GM23338 (cell line): Measurements from ENCODE around the gene USP30. TPM values are rescaled to one million over a fixed set of nuclear protein-coding genes. Genes with fewer than 3 reads are reported as not detected.
A peak's percentile ranks its signal among the peaks of the same experiment; 100 is the strongest.

Experiments
- ATAC-seq: fragments of 200-7000 bp; cut with Tn5 transposase; 3 replicates; pipeline ENCODE4 v1.9.1; 2020
- DNase-seq: peaks from one replicate; pipeline ENCODE4 v3.0.0-alpha.2; 2015; ENCODE audit warnings: low spot score
- H2AFZ ChIP-seq: fragments of 200-600 bp; sonication (generic); 2 replicates; pipeline ENCODE4 v1.8.0; 2016; ENCODE audit warnings: antibody characterized with exemption, mild to moderate bottlenecking, moderate library complexity
- H3F3A ChIP-seq: fragments of 200-600 bp; sonication (generic); replicated peaks from 2 replicates; pipeline ENCODE4 v1.8.0; 2017; ENCODE audit warnings: antibody characterized with exemption, mixed run types, low read depth
- H3K27ac ChIP-seq: fragments of 200-600 bp; sonication (generic); 2 replicates; pipeline ENCODE4 v1.6.1; 2016; ENCODE audit warnings: low read depth
- H3K27me3 ChIP-seq: fragments of 200-600 bp; sonication (generic); 2 replicates; pipeline ENCODE4 v1.8.0; 2016; ENCODE audit warnings: mild to moderate bottlenecking, mixed run types, moderate library complexity; ENCODE audit not compliant: insufficient read depth
- H3K36me3 ChIP-seq: fragments of 200-600 bp; sonication (generic); 2 replicates; pipeline ENCODE4 v1.8.0; 2016; ENCODE audit warnings: mild to moderate bottlenecking; ENCODE audit not compliant: insufficient read depth
- H3K4me1 ChIP-seq: fragments of 200-600 bp; sonication (generic); 2 replicates; pipeline ENCODE4 v1.8.0; 2016; ENCODE audit warnings: mild to moderate bottlenecking, moderate library complexity; ENCODE audit not compliant: insufficient read depth
- H3K4me2 ChIP-seq: fragments of 200-600 bp; sonication (generic); 2 replicates; pipeline ENCODE4 v1.7.1; 2017; ENCODE audit warnings: mixed run types
- H3K4me3 ChIP-seq: fragments of 200-600 bp; sonication (generic); 2 replicates; pipeline ENCODE4 v1.6.1; 2016; ENCODE audit warnings: mixed run types
- H3K79me2 ChIP-seq: fragments of 200-600 bp; sonication (generic); replicated peaks from 2 replicates; pipeline ENCODE4 v1.8.0; 2017; ENCODE audit warnings: mild to moderate bottlenecking; ENCODE audit not compliant: insufficient read depth
- H3K9me2 ChIP-seq: fragments of 200-600 bp; sonication (generic); 2 replicates; pipeline ENCODE4 v1.8.0; 2017; ENCODE audit not compliant: insufficient read depth
- H4K20me1 ChIP-seq: fragments of 200-600 bp; sonication (generic); replicated peaks from 2 replicates; pipeline ENCODE4 v1.8.0; 2017; ENCODE audit warnings: mild to moderate bottlenecking; ENCODE audit not compliant: insufficient read depth
- H3K27ac Mint-ChIP-seq: 2 replicates; pipeline ENCODE4 v1.8.0; 2020; ENCODE audit warnings: inconsistent platforms, mild to moderate bottlenecking, moderate library complexity, mixed read lengths
- H3K27me3 Mint-ChIP-seq: 3 replicates; pipeline ENCODE4 v1.8.0; 2022; ENCODE audit warnings: low read depth, mild to moderate bottlenecking, moderate library complexity, mixed read lengths, inconsistent platforms; ENCODE audit not compliant: insufficient read depth, poor library complexity
- H3K36me3 Mint-ChIP-seq: 3 replicates; pipeline ENCODE4 v1.8.0; 2021; ENCODE audit warnings: low read depth, mild to moderate bottlenecking, inconsistent platforms, moderate library complexity, mixed read lengths
- H3K4me1 Mint-ChIP-seq: 3 replicates; pipeline ENCODE4 v1.8.0; 2020; ENCODE audit warnings: mild to moderate bottlenecking, inconsistent platforms, mixed read lengths
- H3K4me3 Mint-ChIP-seq: 3 replicates; pipeline ENCODE4 v1.8.0; 2021; ENCODE audit warnings: moderate library complexity, mild to moderate bottlenecking, inconsistent platforms, mixed read lengths
- H3K9me3 Mint-ChIP-seq: 3 replicates; pipeline ENCODE4 v1.8.0; 2020; ENCODE audit warnings: moderate library complexity, mild to moderate bottlenecking, inconsistent platforms, mixed read lengths
- CREB1 ChIP-seq: fragments of 250-450 bp; sonication (Bioruptor Pico); IDR thresholded peaks from 2 replicates; pipeline ENCODE4 v1.5.0; 2020; ENCODE audit warnings: low read depth, mild to moderate bottlenecking, moderate library complexity
- EZH2phosphoT487 ChIP-seq: fragments of 200-600 bp; sonication (generic); IDR thresholded peaks from one replicate; pipeline ENCODE4 v1.8.1; 2018; ENCODE audit warnings: antibody characterized with exemption; ENCODE audit not compliant: unreplicated experiment
- NANOG ChIP-seq: IDR thresholded peaks from 2 replicates; pipeline ENCODE4 v1.6.1; 2016; ENCODE audit warnings: antibody characterized with exemption, borderline replicate concordance
- POLR2AphosphoS5 ChIP-seq: IDR thresholded peaks from 2 replicates; pipeline ENCODE4 v1.6.1; 2016; ENCODE audit warnings: antibody characterized with exemption, low read depth
- REST ChIP-seq: IDR thresholded peaks from one replicate; pipeline ENCODE4 v1.6.1; 2018; ENCODE audit warnings: antibody characterized with exemption; ENCODE audit not compliant: unreplicated experiment
- STAT1 ChIP-seq: IDR thresholded peaks from one replicate; pipeline ENCODE4 v1.6.1; 2016; ENCODE audit warnings: antibody characterized with exemption; ENCODE audit not compliant: unreplicated experiment
- ZNF114 ChIP-seq: fragments of 250-450 bp; sonication (Bioruptor Pico); IDR thresholded peaks from 2 replicates; pipeline ENCODE4 v1.5.0; 2020; ENCODE audit warnings: mild to moderate bottlenecking, moderate library complexity
- long read RNA-seq: library from polyadenylated mRNA; unstranded; transcript quantifications from one replicate; pipeline ENCODE4 v2.0.0, GENCODE V29; 2020; ENCODE audit not compliant: unreplicated experiment
- polyA plus RNA-seq: library from polyadenylated mRNA; unstranded; fragments of >200 nt; fragmentation: Nextera tagmentation; extraction: Ambion mirVana; gene quantifications from 2 replicates; pipeline ENCODE4 v1.2.1, GENCODE V29; 2016
- total RNA-seq: library from RNA; depleted of rRNA; stranded (reverse); fragments of >200 nt; shearing (Covaris generic); gene quantifications from 2 replicates; pipeline ENCODE4 v1.2.3, GENCODE V29; 2014; rRNA removed
- TF ChIP-seq, protein P1 (sequence below): IDR thresholded peaks from 2 replicates; pipeline ENCODE4 v1.6.1; 2016; ENCODE audit warnings: antibody characterized with exemption
- TF ChIP-seq, protein P2 (sequence below): fragments of 250-450 bp; sonication (Bioruptor Pico); IDR thresholded peaks from 2 replicates; pipeline ENCODE4 v1.5.0; 2020; ENCODE audit warnings: mild to moderate bottlenecking, moderate library complexity

Gene USP30
- total RNA-seq (5.0 and 6.1 TPM in 2 replicates), polyA plus RNA-seq (2.3 and 2.9 TPM in 2 replicates)
- long read RNA-seq, partial matches to known transcripts, result 0 of 3 reads
- long read RNA-seq, other reads (novel, unspliced or antisense), result 2 of 3 reads

- H3K4me1 ChIP-seq, result peaks cover 9% of the 10 kb centered on the region; the same call in 1 of the 2 replicates
- no peaks in the 10 kb centered on the region for H3K9me2 ChIP-seq
- Mint-ChIP-seq H3K27ac (no peak within 1 kb of the TSS; the same call in 1 of the 2 replicates), H3K36me3 (no peaks in the 10 kb centered on the region), H3K27me3 (peaks cover 2% of the 10 kb centered on the region), H3K4me1 (peaks cover 12% of the 10 kb centered on the region), H3K4me3 (peak within 1 kb of the TSS; percentile 95), H3K9me3 (no peaks in the 10 kb centered on the region; the same call in 2 of the 3 replicates)
- ATAC-seq (peak; percentile 95), DNase-seq (peak; percentile 93)
- peak within 1 kb of the TSS; percentile 99 for H2AFZ ChIP-seq
- no peaks in the 10 kb centered on the region for H3K36me3 ChIP-seq
- H3K79me2 ChIP-seq, result no peaks in the 10 kb centered on the region
- no peaks in the 10 kb centered on the region; the same call in 1 of the 2 replicates for H4K20me1 ChIP-seq
- H3K4me3 ChIP-seq, result peak within 1 kb of the TSS; percentile 97
- no peak within 1 kb of the TSS for H3K27ac ChIP-seq
- TF ChIP-seq REST (peak; percentile 31), CREB1 (CRISPR knock-in tag) (peak; percentile 80), STAT1 (no peak), NANOG (peak; percentile 34; the same call in 1 of the 2 replicates), POLR2AphosphoS5 (peak; percentile 52; the same call in 1 of the 2 replicates)
- TF ChIP-seq, protein P1, sequence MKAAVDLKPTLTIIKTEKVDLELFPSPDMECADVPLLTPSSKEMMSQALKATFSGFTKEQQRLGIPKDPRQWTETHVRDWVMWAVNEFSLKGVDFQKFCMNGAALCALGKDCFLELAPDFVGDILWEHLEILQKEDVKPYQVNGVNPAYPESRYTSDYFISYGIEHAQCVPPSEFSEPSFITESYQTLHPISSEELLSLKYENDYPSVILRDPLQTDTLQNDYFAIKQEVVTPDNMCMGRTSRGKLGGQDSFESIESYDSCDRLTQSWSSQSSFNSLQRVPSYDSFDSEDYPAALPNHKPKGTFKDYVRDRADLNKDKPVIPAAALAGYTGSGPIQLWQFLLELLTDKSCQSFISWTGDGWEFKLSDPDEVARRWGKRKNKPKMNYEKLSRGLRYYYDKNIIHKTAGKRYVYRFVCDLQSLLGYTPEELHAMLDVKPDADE, result peak; percentile 85
- H3F3A ChIP-seq, result no peaks in the 10 kb centered on the region
- peak within 1 kb of the TSS; percentile 93 for H3K4me2 ChIP-seq
- no peaks in the 10 kb centered on the region for H3K27me3 ChIP-seq
Observed at GRCh38 chr12:109052414-109053323, at the start of gene USP30. TSS of gene USP30 (plus strand) at chr12:109052576. CDS start at chr12:109052679, 103 bp downstream.

- H3F3A ChIP-seq, result no peaks in the 10 kb centered on the region
- no peaks in the 10 kb centered on the region for H3K9me2 ChIP-seq
- no peaks in the 10 kb centered on the region for H3K27me3 ChIP-seq
- H3K4me3 ChIP-seq, result no peak overlapping the region
- no peak overlapping the region for H2AFZ ChIP-seq
- Mint-ChIP-seq H3K27me3 (peaks cover 2% of the 10 kb centered on the region), H3K4me3 (no peak overlapping the region), H3K9me3 (peaks cover 3% of the 10 kb centered on the region; the same call in 1 of the 3 replicates), H3K36me3 (no peaks in the 10 kb centered on the region), H3K27ac (no peak overlapping the region), H3K4me1 (no peaks in the 10 kb centered on the region)
- H3K4me1 ChIP-seq, result no peaks in the 10 kb centered on the region
- H4K20me1 ChIP-seq, result no peaks in the 10 kb centered on the region
- H3K4me2 ChIP-seq, result no peak overlapping the region
- ATAC-seq, result no peak
- no peaks in the 10 kb centered on the region for H3K36me3 ChIP-seq
- no peak overlapping the region for H3K27ac ChIP-seq
- no peaks in the 10 kb centered on the region for H3K79me2 ChIP-seq
- DNase-seq, result no peak
- TF ChIP-seq, protein P2, sequence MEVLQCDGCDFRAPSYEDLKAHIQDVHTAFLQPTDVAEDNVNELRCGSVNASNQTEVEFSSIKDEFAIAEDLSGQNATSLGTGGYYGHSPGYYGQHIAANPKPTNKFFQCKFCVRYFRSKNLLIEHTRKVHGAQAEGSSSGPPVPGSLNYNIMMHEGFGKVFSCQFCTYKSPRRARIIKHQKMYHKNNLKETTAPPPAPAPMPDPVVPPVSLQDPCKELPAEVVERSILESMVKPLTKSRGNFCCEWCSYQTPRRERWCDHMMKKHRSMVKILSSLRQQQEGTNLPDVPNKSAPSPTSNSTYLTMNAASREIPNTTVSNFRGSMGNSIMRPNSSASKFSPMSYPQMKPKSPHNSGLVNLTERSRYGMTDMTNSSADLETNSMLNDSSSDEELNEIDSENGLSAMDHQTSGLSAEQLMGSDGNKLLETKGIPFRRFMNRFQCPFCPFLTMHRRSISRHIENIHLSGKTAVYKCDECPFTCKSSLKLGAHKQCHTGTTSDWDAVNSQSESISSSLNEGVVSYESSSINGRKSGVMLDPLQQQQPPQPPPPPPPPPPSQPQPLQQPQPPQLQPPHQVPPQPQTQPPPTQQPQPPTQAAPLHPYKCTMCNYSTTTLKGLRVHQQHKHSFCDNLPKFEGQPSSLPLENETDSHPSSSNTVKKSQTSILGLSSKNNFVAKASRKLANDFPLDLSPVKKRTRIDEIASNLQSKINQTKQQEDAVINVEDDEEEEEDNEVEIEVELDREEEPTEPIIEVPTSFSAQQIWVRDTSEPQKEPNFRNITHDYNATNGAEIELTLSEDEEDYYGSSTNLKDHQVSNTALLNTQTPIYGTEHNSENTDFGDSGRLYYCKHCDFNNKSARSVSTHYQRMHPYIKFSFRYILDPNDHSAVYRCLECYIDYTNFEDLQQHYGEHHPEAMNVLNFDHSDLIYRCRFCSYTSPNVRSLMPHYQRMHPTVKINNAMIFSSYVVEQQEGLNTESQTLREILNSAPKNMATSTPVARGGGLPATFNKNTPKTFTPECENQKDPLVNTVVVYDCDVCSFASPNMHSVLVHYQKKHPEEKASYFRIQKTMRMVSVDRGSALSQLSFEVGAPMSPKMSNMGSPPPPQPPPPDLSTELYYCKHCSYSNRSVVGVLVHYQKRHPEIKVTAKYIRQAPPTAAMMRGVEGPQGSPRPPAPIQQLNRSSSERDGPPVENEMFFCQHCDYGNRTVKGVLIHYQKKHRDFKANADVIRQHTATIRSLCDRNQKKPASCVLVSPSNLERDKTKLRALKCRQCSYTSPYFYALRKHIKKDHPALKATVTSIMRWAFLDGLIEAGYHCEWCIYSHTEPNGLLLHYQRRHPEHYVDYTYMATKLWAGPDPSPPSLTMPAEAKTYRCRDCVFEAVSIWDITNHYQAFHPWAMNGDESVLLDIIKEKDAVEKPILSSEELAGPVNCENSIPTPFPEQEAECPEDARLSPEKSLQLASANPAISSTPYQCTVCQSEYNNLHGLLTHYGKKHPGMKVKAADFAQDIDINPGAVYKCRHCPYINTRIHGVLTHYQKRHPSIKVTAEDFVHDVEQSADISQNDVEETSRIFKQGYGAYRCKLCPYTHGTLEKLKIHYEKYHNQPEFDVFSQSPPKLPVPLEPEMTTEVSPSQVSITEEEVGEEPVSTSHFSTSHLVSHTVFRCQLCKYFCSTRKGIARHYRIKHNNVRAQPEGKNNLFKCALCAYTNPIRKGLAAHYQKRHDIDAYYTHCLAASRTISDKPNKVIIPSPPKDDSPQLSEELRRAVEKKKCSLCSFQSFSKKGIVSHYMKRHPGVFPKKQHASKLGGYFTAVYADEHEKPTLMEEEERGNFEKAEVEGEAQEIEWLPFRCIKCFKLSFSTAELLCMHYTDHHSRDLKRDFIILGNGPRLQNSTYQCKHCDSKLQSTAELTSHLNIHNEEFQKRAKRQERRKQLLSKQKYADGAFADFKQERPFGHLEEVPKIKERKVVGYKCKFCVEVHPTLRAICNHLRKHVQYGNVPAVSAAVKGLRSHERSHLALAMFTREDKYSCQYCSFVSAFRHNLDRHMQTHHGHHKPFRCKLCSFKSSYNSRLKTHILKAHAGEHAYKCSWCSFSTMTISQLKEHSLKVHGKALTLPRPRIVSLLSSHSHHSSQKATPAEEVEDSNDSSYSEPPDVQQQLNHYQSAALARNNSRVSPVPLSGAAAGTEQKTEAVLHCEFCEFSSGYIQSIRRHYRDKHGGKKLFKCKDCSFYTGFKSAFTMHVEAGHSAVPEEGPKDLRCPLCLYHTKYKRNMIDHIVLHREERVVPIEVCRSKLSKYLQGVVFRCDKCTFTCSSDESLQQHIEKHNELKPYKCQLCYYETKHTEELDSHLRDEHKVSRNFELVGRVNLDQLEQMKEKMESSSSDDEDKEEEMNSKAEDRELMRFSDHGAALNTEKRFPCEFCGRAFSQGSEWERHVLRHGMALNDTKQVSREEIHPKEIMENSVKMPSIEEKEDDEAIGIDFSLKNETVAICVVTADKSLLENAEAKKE (CRISPR knock-in tag), result no peak
- TF ChIP-seq ZNF114 (no peak), EZH2phosphoT487 (no peak)
Observed at GRCh38 chr12:109004017-109004416, 48.4 kb upstream of the USP30 start.
